GM12872 (cell line): Measurements from ENCODE around the gene PPP1R9A.

Source experiments
- TF ChIP-seq, protein P1 (sequence below): IDR thresholded peaks from 3 replicates; pipeline ENCODE4 v1.5.1; 2011; ENCODE audit warnings: low read depth, mild to moderate bottlenecking, low read length, moderate library complexity; ENCODE audit not compliant: insufficient read depth

Gene PPP1R9A

GRCh38 chr7:94957061-94957460, 49.7 kb downstream of the PPP1R9A start:
- TF ChIP-seq, protein P1, sequence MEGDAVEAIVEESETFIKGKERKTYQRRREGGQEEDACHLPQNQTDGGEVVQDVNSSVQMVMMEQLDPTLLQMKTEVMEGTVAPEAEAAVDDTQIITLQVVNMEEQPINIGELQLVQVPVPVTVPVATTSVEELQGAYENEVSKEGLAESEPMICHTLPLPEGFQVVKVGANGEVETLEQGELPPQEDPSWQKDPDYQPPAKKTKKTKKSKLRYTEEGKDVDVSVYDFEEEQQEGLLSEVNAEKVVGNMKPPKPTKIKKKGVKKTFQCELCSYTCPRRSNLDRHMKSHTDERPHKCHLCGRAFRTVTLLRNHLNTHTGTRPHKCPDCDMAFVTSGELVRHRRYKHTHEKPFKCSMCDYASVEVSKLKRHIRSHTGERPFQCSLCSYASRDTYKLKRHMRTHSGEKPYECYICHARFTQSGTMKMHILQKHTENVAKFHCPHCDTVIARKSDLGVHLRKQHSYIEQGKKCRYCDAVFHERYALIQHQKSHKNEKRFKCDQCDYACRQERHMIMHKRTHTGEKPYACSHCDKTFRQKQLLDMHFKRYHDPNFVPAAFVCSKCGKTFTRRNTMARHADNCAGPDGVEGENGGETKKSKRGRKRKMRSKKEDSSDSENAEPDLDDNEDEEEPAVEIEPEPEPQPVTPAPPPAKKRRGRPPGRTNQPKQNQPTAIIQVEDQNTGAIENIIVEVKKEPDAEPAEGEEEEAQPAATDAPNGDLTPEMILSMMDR, result no peak

DNA sequence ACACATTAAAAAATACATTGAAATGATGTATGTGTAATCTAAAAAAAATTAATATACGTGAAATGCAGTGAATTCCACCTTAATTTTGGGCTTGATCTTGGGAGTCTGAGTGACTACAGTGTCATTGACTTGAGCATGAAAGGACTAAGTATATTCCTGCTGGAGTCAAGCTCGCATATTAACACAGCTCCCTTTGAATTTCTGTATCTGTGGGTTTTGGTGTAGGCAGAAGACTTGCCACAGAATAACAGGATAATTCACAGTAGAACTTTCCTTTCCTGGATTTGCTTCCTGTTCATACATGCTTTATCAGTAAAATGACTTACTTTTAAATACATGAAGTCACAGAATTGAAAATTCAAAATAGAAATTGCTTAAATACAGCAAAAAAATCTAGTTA, 55.3 kb downstream of the PPP1R9A start:
- TF ChIP-seq, protein P1, result no peak

DNA sequence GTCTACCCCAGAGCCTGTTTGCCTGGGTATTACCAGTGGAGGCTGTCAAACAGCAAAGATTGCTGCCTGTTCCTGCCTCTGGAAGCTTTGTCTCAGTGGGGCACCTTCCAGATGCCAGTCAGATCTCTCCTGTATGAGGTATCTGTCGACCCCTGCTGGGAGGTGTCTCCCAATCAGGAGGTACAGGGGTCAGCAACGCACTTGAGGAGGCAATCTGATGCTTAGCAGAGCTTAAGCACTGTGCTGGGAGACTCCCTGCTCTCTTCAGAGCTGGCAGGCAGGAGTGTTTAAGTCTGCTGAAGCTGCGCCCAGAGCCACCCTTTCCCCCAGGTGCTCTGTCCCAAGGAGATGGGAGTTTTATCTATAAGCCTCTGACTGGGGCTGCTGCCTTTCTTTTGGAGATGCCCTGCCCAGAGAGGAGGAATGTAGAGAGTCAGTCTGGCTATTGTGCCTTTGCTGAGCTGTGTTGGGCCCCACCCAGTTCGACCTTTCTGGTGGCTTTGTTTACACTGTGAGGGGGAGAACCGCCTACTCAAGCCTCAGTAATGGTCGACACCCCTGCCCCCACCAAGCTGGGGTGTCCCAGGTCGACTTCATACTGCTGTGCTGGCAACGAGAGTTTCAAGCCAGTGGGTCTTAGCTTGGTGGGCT, 62.2 kb downstream of the PPP1R9A start:
- TF ChIP-seq, protein P1, result no peak

DNA sequence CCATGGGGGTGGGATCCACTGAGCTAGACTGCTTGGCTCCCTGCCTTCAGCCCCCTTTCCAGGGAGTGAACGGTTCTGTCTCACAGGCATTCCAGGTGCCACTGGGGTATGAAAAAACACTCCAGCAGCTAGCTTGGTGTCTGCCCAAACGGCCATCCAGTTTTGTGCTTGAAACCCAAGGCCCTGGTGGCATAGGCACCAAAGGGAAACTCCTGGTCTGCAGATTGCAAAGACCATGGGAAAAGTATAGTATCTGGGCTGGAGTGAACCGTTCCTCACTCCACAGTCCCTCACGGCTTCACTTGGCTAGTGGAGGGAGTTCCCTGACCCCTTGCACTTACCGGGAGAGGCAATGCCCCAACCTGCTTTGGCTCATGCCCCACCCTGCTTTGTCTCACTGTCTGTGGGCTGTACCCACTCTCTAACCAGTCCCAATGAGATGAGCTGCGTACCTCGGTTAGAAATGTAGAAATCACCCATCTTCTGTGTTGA, 62.7 kb downstream of the PPP1R9A start:
- TF ChIP-seq, protein P1, result no peak

- TF ChIP-seq, protein P1, result no peak
These were observed 63.9 kb downstream of the PPP1R9A start for GRCh38 chr7:94971051-94971867.

DNA sequence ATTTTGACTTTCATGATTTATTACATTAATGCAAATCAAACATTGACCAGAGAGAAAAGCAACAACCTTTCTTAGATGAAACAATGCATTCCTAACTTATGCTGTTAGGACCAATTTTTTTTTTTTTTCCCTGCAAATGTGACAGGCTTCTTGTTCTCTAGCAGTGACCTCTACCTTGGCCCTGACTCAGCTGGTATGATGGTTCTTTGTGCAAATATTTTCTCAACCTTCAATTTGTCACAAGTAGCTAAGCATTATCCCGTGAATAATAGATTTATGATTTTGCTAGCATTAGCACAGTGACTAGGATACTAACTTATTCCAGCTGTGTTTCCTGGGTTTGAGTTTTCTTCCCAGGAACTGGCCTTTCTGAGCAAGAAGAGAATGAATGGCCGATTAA, 64.9 kb downstream of the PPP1R9A start:
- TF ChIP-seq, protein P1, result no peak

GRCh38 chr7:94973844-94974243, 66.5 kb downstream of the PPP1R9A start:
- TF ChIP-seq, protein P1, result no peak
